B cell (primary cell): Measurements from ENCODE around the gene TFDP1.

Source experiments
- CTCF ChIP-seq: fragments of 200-600 bp; IDR thresholded peaks from one replicate; pipeline ENCODE4 v1.8.0; 2022; ENCODE audit warnings: antibody characterized with exemption, mild to moderate bottlenecking
- EZH2 ChIP-seq: IDR thresholded peaks from 2 replicates; pipeline ENCODE4 v1.6.1; 2012; ENCODE audit warnings: borderline replicate concordance, low read depth, mild to moderate bottlenecking, moderate library complexity, low read length; ENCODE audit not compliant: insufficient read depth, poor library complexity, severe bottlenecking

GRCh38 chr13:113656003-113656588 lies 71.5 kb downstream of the TFDP1 start:
- TF ChIP-seq CTCF (no peak), EZH2 (no peak)
